CD4-positive, CD25-positive, alpha-beta regulatory T cell (primary cell): ENCODE data around the gene FOXK1. TPM values are rescaled to one million over a fixed set of nuclear protein-coding genes. Genes with fewer than 3 reads are reported as not detected.
A peak's percentile ranks its signal among the peaks of the same experiment; 100 is the strongest.

Experiments used
- ATAC-seq, 2 donors: fragments of 150-1000 bp; cut with Tn5 transposase; one replicate each; pipeline ENCODE4 v1.10.0; 2021; ENCODE audit warnings: low read depth in 2 of 2, moderate number of reproducible peaks in 2 of 2, moderate library complexity in 1 of 2
- DNase-seq, 3 donors: peaks; one replicate each; pipeline versions ENCODE4 v3.0.0 to v3.0.0-alpha.2; 2012 to 2022; ENCODE audit warnings: mixed read lengths in 1 of 3
- H3K27ac ChIP-seq: one replicate; pipeline ENCODE4 v1.7.0; 2013; ENCODE audit warnings: mild to moderate bottlenecking, low read length; ENCODE audit not compliant: insufficient read depth, poor library complexity, severe bottlenecking
- H3K27me3 ChIP-seq: one replicate; pipeline ENCODE4 v1.7.0; 2013; ENCODE audit warnings: low read length; ENCODE audit not compliant: control insufficient read depth, insufficient read depth
- H3K36me3 ChIP-seq: one replicate; pipeline ENCODE4 v1.7.0; 2013; ENCODE audit warnings: mild to moderate bottlenecking, low read length, moderate library complexity; ENCODE audit not compliant: control insufficient read depth, insufficient read depth
- H3K4me1 ChIP-seq: 2 replicates; pipeline ENCODE4 v1.7.0; 2013; ENCODE audit warnings: mild to moderate bottlenecking, low read length; ENCODE audit not compliant: insufficient read depth, control insufficient read depth, poor library complexity, severe bottlenecking
- H3K4me3 ChIP-seq: one replicate; pipeline ENCODE4 v1.7.0; 2013; ENCODE audit warnings: low read depth, mild to moderate bottlenecking, low read length, moderate library complexity
- H3K9me3 ChIP-seq, 2 experiments: 1 replicate in 1 of 2; 2 replicates in 1 of 2; pipeline ENCODE4 v1.7.0; 2013; ENCODE audit warnings: low read length in 2 of 2, mild to moderate bottlenecking in 1 of 2, moderate library complexity in 1 of 2; ENCODE audit not compliant: control insufficient read depth in 2 of 2
- H3K27ac Mint-ChIP-seq, 3 donors: one replicate each; pipeline ENCODE4 v1.8.0; 2020 to 2022; ENCODE audit warnings: mild to moderate bottlenecking in 3 of 3, mixed read lengths in 3 of 3, moderate library complexity in 2 of 3
- H3K27me3 Mint-ChIP-seq: one replicate; pipeline ENCODE4 v1.8.0; 2022; ENCODE audit warnings: mild to moderate bottlenecking, mixed read lengths
- H3K36me3 Mint-ChIP-seq: one replicate; pipeline ENCODE4 v1.8.0; 2020; ENCODE audit warnings: mixed read lengths
- H3K4me1 Mint-ChIP-seq, 4 donors: one replicate each; pipeline ENCODE4 v1.8.0; 2020 to 2022; ENCODE audit warnings: mixed read lengths in 4 of 4, mild to moderate bottlenecking in 1 of 4
- H3K4me3 Mint-ChIP-seq, 4 donors: one replicate each; pipeline ENCODE4 v1.8.0; 2020 to 2022; ENCODE audit warnings: mild to moderate bottlenecking in 4 of 4, mixed read lengths in 4 of 4, moderate library complexity in 3 of 4
- H3K9me3 Mint-ChIP-seq, 7 donors: one replicate each; pipeline ENCODE4 v1.8.0; 2020 to 2022; ENCODE audit warnings: mixed read lengths in 7 of 7, mild to moderate bottlenecking in 3 of 7, moderate library complexity in 2 of 7
- polyA plus RNA-seq, 4 donors: library from polyadenylated mRNA; unstranded; fragments of 300-500 nt; fragmentation: Illumina TruSeq; gene quantifications; one replicate each; pipeline ENCODE4 v1.2.3, GENCODE V29; 2021
- total RNA-seq: library from RNA; stranded (reverse); gene quantifications from one replicate; pipeline ENCODE4 v1.2.3, GENCODE V29; 2022

The FOXK1 gene
- total and polyA plus RNA-seq, 5 donors from 2014 or later, result 1.8 to 55.1 (median 2.7) TPM

- H3K9me3 ChIP-seq, result no peaks in the 10 kb centered on the region
- Mint-ChIP-seq H3K4me3 (no peak overlapping the region), H3K27me3 (no peaks in the 10 kb centered on the region), H3K4me1 (peaks cover 0 to 4% (median under 1%) of the 10 kb centered on the region in 4 donors), H3K27ac (no peak overlapping the region), H3K36me3 (peaks cover 4% of the 10 kb centered on the region), H3K9me3 (peaks cover 0 to 4% (median 0%) of the 10 kb centered on the region in 7 donors)
- no peaks in the 10 kb centered on the region for H3K27me3 ChIP-seq
- H3K4me1 ChIP-seq, result no peaks in the 10 kb centered on the region
- no peak overlapping the region for H3K4me3 ChIP-seq
- ATAC-seq (no peak), DNase-seq (no peak)
- H3K27ac ChIP-seq, result no peak overlapping the region
- peaks cover 22% of the 10 kb centered on the region for H3K36me3 ChIP-seq
Observed at GRCh38 chr7:4766666-4767519, 84.8 kb downstream of the FOXK1 start.

- H3K4me3 Mint-ChIP-seq, result no peak overlapping the region
- H3K4me3 ChIP-seq, result no peak overlapping the region
- no peaks in the 10 kb centered on the region for H3K27me3 ChIP-seq
- no peak overlapping the region for H3K27ac ChIP-seq
- H3K4me1 ChIP-seq, result no peaks in the 10 kb centered on the region
- peaks cover 0 to 4% (median 2%) of the 10 kb centered on the region in 4 donors for H3K4me1 Mint-ChIP-seq
- ATAC-seq (no peak), DNase-seq (no peak)
- H3K9me3 Mint-ChIP-seq, result peaks cover 0 to 2% (median 0%) of the 10 kb centered on the region in 7 donors
- H3K9me3 ChIP-seq, result no peaks in the 10 kb centered on the region
- H3K36me3 Mint-ChIP-seq, result no peaks in the 10 kb centered on the region
- H3K27ac Mint-ChIP-seq, result peak overlapping the region in 1 of 3 donors; percentile 32
- H3K36me3 ChIP-seq, result peaks cover 6% of the 10 kb centered on the region
- H3K27me3 Mint-ChIP-seq, result no peaks in the 10 kb centered on the region
Observed at GRCh38 chr7:4768597-4769569, 86.8 kb downstream of the FOXK1 start.

- no peaks in the 10 kb centered on the region for H3K9me3 ChIP-seq
- DNase-seq, result no peak
- H3K27ac ChIP-seq, result no peak overlapping the region
- no peak for ATAC-seq
- peak overlapping the region in 2 of 4 donors; percentile 19 to 22 for H3K4me3 Mint-ChIP-seq
- H3K4me1 ChIP-seq, result peaks cover 5% of the 10 kb centered on the region
- peak overlapping the region; percentile 65 to 90 (median 71) for H3K27ac Mint-ChIP-seq
- H3K9me3 Mint-ChIP-seq, result peaks cover 0 to 2% (median 0%) of the 10 kb centered on the region in 7 donors
- H3K27me3 Mint-ChIP-seq, result no peaks in the 10 kb centered on the region
- H3K36me3 Mint-ChIP-seq, result no peaks in the 10 kb centered on the region
- peaks cover 0 to 13% (median 8%) of the 10 kb centered on the region in 4 donors for H3K4me1 Mint-ChIP-seq
- no peak overlapping the region for H3K4me3 ChIP-seq
- no peaks in the 10 kb centered on the region for H3K27me3 ChIP-seq
- H3K36me3 ChIP-seq, result no peaks in the 10 kb centered on the region
Observed at GRCh38 chr7:4769761-4770160, 87.7 kb downstream of the FOXK1 start.

GRCh38 chr7:4770886-4771285 lies 88.8 kb downstream of the FOXK1 start:
- peaks cover 0 to 22% (median 15%) of the 10 kb centered on the region in 4 donors for H3K4me1 Mint-ChIP-seq
- no peak for ATAC-seq
- H3K4me3 Mint-ChIP-seq, result no peak overlapping the region
- H3K4me1 ChIP-seq, result peaks cover 9% of the 10 kb centered on the region
- H3K36me3 Mint-ChIP-seq, result no peaks in the 10 kb centered on the region
- no peaks in the 10 kb centered on the region for H3K36me3 ChIP-seq
- peaks cover 4% of the 10 kb centered on the region for H3K27me3 Mint-ChIP-seq
- H3K27ac Mint-ChIP-seq, result peak overlapping the region in 1 of 3 donors; percentile 71
- H3K27ac ChIP-seq, result no peak overlapping the region
- no peaks in the 10 kb centered on the region for H3K27me3 ChIP-seq
- no peak for DNase-seq
- no peaks in the 10 kb centered on the region for H3K9me3 ChIP-seq
- H3K4me3 ChIP-seq, result no peak overlapping the region
- peaks cover 0 to 2% (median 0%) of the 10 kb centered on the region in 7 donors for H3K9me3 Mint-ChIP-seq

- no peak for DNase-seq
- Histone ChIP-seq H3K4me1 (peaks cover 16% of the 10 kb centered on the region), H3K9me3 (no peaks in the 10 kb centered on the region), H3K4me3 (no peak overlapping the region), H3K27ac (no peak overlapping the region), H3K36me3 (no peaks in the 10 kb centered on the region), H3K27me3 (no peaks in the 10 kb centered on the region)
- peaks cover 0 to under 1% (median 0%) of the 10 kb centered on the region in 7 donors for H3K9me3 Mint-ChIP-seq
- no peak overlapping the region for H3K4me3 Mint-ChIP-seq
- no peak for ATAC-seq
- peaks cover 0 to 29% (median 19%) of the 10 kb centered on the region in 4 donors for H3K4me1 Mint-ChIP-seq
- H3K27ac Mint-ChIP-seq, result peak overlapping the region in 1 of 3 donors; percentile 36
- peaks cover 4% of the 10 kb centered on the region for H3K27me3 Mint-ChIP-seq
- H3K36me3 Mint-ChIP-seq, result peaks cover under 1% of the 10 kb centered on the region
Observed at GRCh38 chr7:4771737-4772136, 89.6 kb downstream of the FOXK1 start.

- DNase-seq (no peak), ATAC-seq (no peak)
- no peaks in the 10 kb centered on the region for H3K36me3 ChIP-seq
- H3K27ac Mint-ChIP-seq, result peak overlapping the region in 2 of 3 donors; percentile 20 to 99
- H3K27me3 Mint-ChIP-seq, result peaks cover 4% of the 10 kb centered on the region
- no peaks in the 10 kb centered on the region for H3K9me3 ChIP-seq
- H3K27ac ChIP-seq, result no peak overlapping the region
- no peaks in the 10 kb centered on the region for H3K27me3 ChIP-seq
- H3K4me3 Mint-ChIP-seq, result no peak overlapping the region
- H3K36me3 Mint-ChIP-seq, result peaks cover 4% of the 10 kb centered on the region
- peaks cover 22% of the 10 kb centered on the region for H3K4me1 ChIP-seq
- peaks cover 4 to 34% (median 23%) of the 10 kb centered on the region in 4 donors for H3K4me1 Mint-ChIP-seq
- H3K9me3 Mint-ChIP-seq, result no peaks in the 10 kb centered on the region
- no peak overlapping the region for H3K4me3 ChIP-seq
Observed at GRCh38 chr7:4772306-4772705, 90.2 kb downstream of the FOXK1 start.

- peaks cover 34% of the 10 kb centered on the region for H3K4me1 ChIP-seq
Observed at GRCh38 chr7:4774007-4774406, 91.9 kb downstream of the FOXK1 start.

More at GRCh38 chr7:4774007-4774406, 91.9 kb downstream of the FOXK1 start:
- Mint-ChIP-seq H3K9me3 (no peaks in the 10 kb centered on the region), H3K4me1 (peaks cover 15 to 46% (median 36%) of the 10 kb centered on the region in 4 donors), H3K36me3 (peaks cover 11% of the 10 kb centered on the region), H3K27me3 (peaks cover 4% of the 10 kb centered on the region), H3K27ac (peak overlapping the region; percentile 99 to 100 (median 99)), H3K4me3 (peak overlapping the region; percentile 90 to 99 (median 98))
- no peaks in the 10 kb centered on the region for H3K27me3 ChIP-seq
- peaks cover 4% of the 10 kb centered on the region for H3K36me3 ChIP-seq
- H3K4me3 ChIP-seq, result no peak overlapping the region
- H3K27ac ChIP-seq, result peak overlapping the region; percentile 97
- no peaks in the 10 kb centered on the region for H3K9me3 ChIP-seq
- ATAC-seq (no peak), DNase-seq (no peak)
